Neural cell (in vitro differentiated cells): ENCODE results near the gene ZNF839.
A peak's percentile ranks its signal among the peaks of the same experiment; 100 is the strongest.

ENCODE experiments used
- CTCF ChIP-seq: fragments of 450-650 bp; IDR thresholded peaks from 2 replicates; pipeline ENCODE4 v1.5.1; 2014; ENCODE audit warnings: antibody characterized with exemption, mild to moderate bottlenecking, moderate library complexity; ENCODE audit not compliant: poor library complexity, severe bottlenecking
- EP300 ChIP-seq: fragments of 450-650 bp; conservative IDR thresholded peaks from 2 replicates; pipeline ENCODE4 v1.6.1; 2014; ENCODE audit warnings: antibody characterized with exemption, mild to moderate bottlenecking, moderate library complexity; ENCODE audit not compliant: poor library complexity, severe bottlenecking
- EZH2 ChIP-seq: fragments of 200-600, 300-800 bp; shearing (Covaris generic), sonication (generic); IDR thresholded peaks from 2 replicates; pipeline ENCODE4 v1.6.1; 2014; ENCODE audit warnings: antibody characterized with exemption, low read length, borderline replicate concordance, mild to moderate bottlenecking; ENCODE audit not compliant: insufficient read depth, poor library complexity, severe bottlenecking
- MXI1 ChIP-seq: fragments of 450-650 bp; conservative IDR thresholded peaks from 2 replicates; pipeline ENCODE4 v1.6.1; 2014; ENCODE audit warnings: antibody characterized with exemption, mild to moderate bottlenecking; ENCODE audit not compliant: poor library complexity, severe bottlenecking
- POLR2AphosphoS5 ChIP-seq: IDR thresholded peaks from 2 replicates; pipeline ENCODE4 v1.6.1; 2012
- RAD21 ChIP-seq: fragments of 450-650 bp; conservative IDR thresholded peaks from 2 replicates; pipeline ENCODE4 v1.6.1; 2014; ENCODE audit warnings: antibody characterized with exemption, mild to moderate bottlenecking, moderate library complexity

DNA sequence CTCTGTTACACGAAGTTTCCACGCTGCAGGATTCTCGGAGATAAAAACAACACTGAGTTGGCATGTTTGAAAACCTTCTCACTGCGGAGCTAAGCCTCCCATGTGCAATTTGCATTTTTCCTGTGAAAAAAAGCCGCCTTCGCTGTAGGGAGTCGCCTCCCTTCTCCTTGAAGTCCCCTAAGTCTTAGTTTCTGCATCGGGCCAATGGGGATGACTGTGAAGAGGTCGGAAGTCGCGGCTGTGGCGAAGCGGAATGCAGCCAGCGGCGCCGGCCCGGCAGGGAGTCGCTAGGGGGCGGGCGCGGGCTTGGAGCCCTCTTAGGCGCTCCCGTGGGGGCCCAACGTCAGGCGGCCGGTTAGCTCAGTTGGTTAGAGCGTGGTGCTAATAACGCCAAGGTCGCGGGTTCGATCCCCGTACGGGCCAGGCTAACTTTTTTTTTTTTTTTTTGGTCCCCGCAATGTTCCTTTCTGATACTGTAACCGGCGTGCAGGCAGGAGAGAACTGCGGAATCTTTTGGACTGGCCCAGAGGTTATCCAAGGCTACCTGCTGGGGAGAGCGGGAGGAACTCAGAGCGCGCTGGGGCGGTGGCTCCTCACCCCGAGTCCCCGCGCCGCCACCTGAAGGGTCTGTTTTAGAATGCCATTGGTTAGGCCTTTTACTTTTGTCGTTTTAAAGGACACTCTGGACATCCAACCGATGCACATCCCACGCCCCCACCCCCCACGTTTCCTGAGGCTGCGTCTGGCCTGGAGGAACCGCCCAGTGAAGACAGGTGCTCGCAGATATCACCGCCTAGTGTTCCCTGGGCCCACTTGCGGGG lies 2.6 kb upstream of the ZNF839 start:
- TF ChIP-seq EZH2 (no peak), POLR2AphosphoS5 (peak; percentile 12), RAD21 (peak; percentile 33), CTCF (peak; percentile 92), EP300 (no peak), MXI1 (peak; percentile 90)
